Suprapubic skin (tissue), 4 donors: ENCODE measurements around the gene KRT85. TPM values are rescaled to one million over a fixed set of nuclear protein-coding genes. Genes with fewer than 3 reads are reported as not detected.

Experiments
- total RNA-seq, 4 donors: library from RNA; depleted of rRNA; stranded (reverse); fragments of >200 nt; gene quantifications; one replicate each; pipeline ENCODE4 v1.1.0, GENCODE V29; 2016

Gene KRT85
- total RNA-seq, 4 donors from 2014 or later, result 4.2 to 766 (median 96.1) TPM

Other genes starting within 250 kb of the KRT85 start
- 100 to 1,000 TPM in 3 of 4 donors, 10 to 100 TPM in 1; 78.6 to 293 (median 185) TPM for gene KRT80, start 175.5 kb downstream of the KRT85 start, total RNA-seq
- gene KRT7, start 134.2 kb downstream of the KRT85 start, total RNA-seq, result 100 to 1,000 TPM in 3 of 4 donors, 10 to 100 TPM in 1; 95.8 to 176 (median 123) TPM
- 100 to 1,000 TPM in 1 of 4 donors, 10 to 100 TPM in 2, 1 to 10 TPM in 1; 1.0 to 289 (median 37.0) TPM for gene KRT86, start 92.8 kb downstream of the KRT85 start, total RNA-seq
- 100 to 1,000 TPM in 1 of 4 donors, 10 to 100 TPM in 2, under 1 TPM in 1; 0.72 to 346 (median 21.0) TPM for gene KRT81, start 75.9 kb downstream of the KRT85 start, total RNA-seq
- 10 to 100 TPM in 3 of 4 donors, not detected in 1; 10.3 to 97.1 (median 33.9) TPM for gene KRT83, start 46.1 kb downstream of the KRT85 start, total RNA-seq
- 1 to 10 TPM in 1 of 4 donors, under 1 TPM in 2, not detected in 1; 0.49 to 2.1 (median 0.65) TPM for gene KRT84, start 18.2 kb upstream of the KRT85 start, total RNA-seq
- 10 to 100 TPM in 1 of 4 donors, 1 to 10 TPM in 3; 1.3 to 40.7 (median 7.6) TPM for gene KRT82, start 38.9 kb upstream of the KRT85 start, total RNA-seq
- 10 to 100 TPM in 3 of 4 donors, 1 to 10 TPM in 1; 3.3 to 67.9 (median 21.2) TPM for gene KRT75, start 66.9 kb upstream of the KRT85 start, total RNA-seq
- 100 to 1,000 TPM in 3 of 4 donors, 10 to 100 TPM in 1; 44.8 to 765 (median 249) TPM for gene KRT6B, start 84.7 kb upstream of the KRT85 start, total RNA-seq
- 10 to 100 TPM in 2 of 4 donors, 1 to 10 TPM in 1, not detected in 1; 7.8 to 23.7 (median 14.8) TPM for gene KRT6C, start 106.3 kb upstream of the KRT85 start, total RNA-seq
- 1,000 to 10,000 TPM in 1 of 4 donors, 100 to 1,000 TPM in 2, 10 to 100 TPM in 1; 57.7 to 1,258 (median 594) TPM for gene KRT6A, start 125.8 kb upstream of the KRT85 start, total RNA-seq
- 1,000 to 10,000 TPM; 3,026 to 9,625 (median 8,067) TPM for gene KRT5, start 152.9 kb upstream of the KRT85 start, total RNA-seq
- gene KRT71, start 185.7 kb upstream of the KRT85 start, total RNA-seq, result 100 to 1,000 TPM in 1 of 4 donors, 10 to 100 TPM in 2, 1 to 10 TPM in 1; 5.5 to 231 (median 70.8) TPM
- gene KRT74, start 206.4 kb upstream of the KRT85 start, total RNA-seq, result 10 to 100 TPM in 3 of 4 donors, 1 to 10 TPM in 1; 2.0 to 44.4 (median 21.2) TPM
- 10 to 100 TPM in 1 of 4 donors, 1 to 10 TPM in 3; 2.0 to 19.2 (median 8.8) TPM for gene KRT72, start 234.0 kb upstream of the KRT85 start, total RNA-seq